ENCODE data around the gene KIF7.
"Not testable (repeated sequence)": the region's sequence is repeated elsewhere in the genome, so short reads cannot be mapped to it uniquely, and the experiment has no call there.

KIF7 gene

GRCh38 chr15:89621547-89621946 is 33.7 kb downstream of the KIF7 start:
- in situ Hi-C loops (cut with HindIII; ENCODE audit: low sequenced_read_pairs), result no loop called here

GRCh38 chr15:89616228-89616627 is 39.0 kb downstream of the KIF7 start:
- in situ Hi-C loops (cut with HindIII; ENCODE audit: low sequenced_read_pairs), result no loop called here

GRCh38 chr15:89615135-89615534 is 40.1 kb downstream of the KIF7 start:
- in situ Hi-C loops (cut with HindIII; ENCODE audit: low sequenced_read_pairs), result no loop called here

DNA sequence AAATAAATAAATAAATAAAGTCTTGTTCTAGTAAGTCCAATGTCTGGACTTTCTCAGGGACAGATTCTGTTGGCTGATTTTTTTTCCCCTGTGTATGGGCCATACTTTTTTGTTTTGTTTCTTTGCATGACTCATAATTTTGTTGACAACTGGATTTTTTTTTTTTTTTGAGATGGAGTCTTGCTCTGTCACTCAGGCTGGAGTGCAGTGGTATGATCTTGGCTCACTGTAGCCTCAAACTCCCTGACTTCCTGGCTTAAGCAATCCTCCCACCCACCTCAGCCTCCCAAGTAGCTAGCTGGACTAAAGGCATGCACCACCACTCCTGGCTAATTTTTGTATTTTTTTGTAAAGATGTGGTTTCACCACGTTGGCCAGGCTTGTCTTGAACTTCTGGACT is 41.1 kb downstream of the KIF7 start:
- in situ Hi-C loops (cut with HindIII; ENCODE audit: low sequenced_read_pairs), result no loop called here

GRCh38 chr15:89613031-89613430 is 42.2 kb downstream of the KIF7 start:
- in situ Hi-C loops (cut with HindIII; ENCODE audit: low sequenced_read_pairs), result no loop called here

DNA sequence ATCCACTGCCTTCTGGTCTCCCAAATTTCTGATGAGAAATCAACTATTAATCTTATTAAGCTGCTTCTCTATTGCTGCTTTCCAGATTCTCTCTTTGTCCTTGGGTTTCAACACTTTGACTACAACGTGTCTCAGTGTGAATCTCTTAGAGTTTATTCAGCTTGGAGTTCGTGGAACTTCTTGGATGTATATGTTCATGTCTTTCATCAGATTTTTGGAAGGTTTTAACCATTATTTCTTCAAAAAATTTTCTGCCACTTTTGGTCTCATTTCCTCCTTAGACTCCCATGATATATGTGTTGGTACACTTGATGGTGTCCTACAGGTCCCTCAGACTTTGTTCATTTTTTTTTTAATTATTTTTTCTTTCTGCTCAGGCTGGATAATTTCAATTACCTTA is 44.0 kb downstream of the KIF7 start:
- in situ Hi-C loops (cut with HindIII; ENCODE audit: low sequenced_read_pairs), result no loop called here

DNA sequence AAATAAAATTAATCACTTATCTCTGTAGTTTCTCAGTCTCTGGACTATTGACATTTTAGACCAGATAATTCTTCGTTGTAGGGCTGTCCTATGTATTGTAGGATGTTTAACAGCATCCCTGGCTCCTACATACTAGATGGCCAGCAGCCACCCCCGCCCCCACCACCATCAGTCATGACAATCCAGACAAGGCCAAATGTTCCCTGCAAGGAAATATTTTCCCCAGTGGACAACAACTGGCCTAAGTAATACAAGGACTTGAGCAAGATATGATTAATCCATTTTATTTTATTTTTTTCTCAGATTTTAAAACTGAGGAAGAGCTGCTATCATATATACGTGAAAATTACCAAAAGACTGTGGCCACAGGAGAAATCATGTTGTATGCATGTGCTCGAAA is 56.2 kb downstream of the KIF7 start:
- in situ Hi-C loops (cut with HindIII; ENCODE audit: low sequenced_read_pairs), result no loop called here

GRCh38 chr15:89593018-89593417 is 62.2 kb downstream of the KIF7 start:
- in situ Hi-C loops (cut with HindIII; ENCODE audit: low sequenced_read_pairs), result no loop called here

GRCh38 chr15:89591834-89592233 is 63.4 kb downstream of the KIF7 start:
- in situ Hi-C loops (cut with HindIII; ENCODE audit: low sequenced_read_pairs), result no loop called here

DNA sequence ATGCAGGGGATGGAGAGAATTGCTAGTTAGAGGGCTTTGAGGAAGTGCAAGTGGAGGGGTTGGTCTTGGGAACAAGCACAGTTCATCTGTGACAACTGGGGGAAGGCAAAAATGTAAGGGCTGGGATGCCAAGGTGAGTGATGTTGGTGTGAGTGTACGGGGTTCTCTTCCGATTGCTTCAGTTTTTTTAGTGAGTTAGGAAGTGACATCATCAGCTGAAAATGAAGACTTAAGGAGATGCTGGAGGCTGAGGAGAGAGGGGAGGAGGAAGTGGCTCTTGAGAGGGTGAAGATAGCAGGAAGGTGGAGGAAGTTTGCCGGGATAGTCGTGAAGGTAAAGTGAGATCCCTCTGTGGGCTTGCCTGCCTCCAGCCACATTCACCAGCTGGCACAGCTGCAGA is 67.3 kb downstream of the KIF7 start:
- in situ Hi-C loops (cut with HindIII; ENCODE audit: low sequenced_read_pairs), result no loop called here

DNA sequence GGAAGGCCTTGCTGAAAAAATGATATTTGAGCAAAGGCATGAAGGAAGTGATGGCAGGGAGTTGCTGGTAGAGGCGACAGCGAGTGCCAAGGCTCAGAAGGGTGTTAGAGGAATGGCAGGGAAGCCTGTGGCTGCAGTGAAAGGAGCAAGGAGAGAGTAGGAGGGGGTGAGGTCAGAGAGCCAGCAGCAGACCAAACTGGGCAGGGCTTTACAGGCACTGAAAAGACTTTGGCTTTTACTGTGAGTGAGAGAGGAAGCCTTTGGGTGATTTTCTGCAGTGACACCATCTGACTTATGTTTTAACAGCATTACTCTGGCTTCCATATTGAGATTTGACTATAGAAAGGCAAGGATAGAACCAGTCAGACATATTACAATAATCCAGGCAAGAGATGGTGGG is 68.6 kb downstream of the KIF7 start:
- in situ Hi-C loops (cut with HindIII; ENCODE audit: low sequenced_read_pairs), result no loop called here

DNA sequence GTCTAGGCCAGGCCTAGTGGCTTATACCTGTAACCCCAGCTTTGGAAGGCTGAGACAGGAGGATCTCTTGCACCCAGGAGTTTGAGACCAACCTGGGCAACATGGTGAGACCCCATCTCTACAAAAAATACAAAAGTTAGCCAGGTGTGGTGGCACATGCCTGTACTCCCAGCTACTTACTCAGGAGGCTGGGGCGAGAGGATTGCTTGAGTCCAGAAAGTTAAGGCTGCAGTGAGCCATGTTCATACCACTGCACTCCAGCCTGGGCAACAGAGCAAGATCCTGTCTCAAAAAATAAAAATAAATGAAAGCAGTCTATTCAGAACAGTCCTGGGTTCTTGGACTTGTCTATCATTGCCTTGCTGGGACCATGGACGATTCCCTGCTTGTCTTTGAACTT is 74.5 kb downstream of the KIF7 start:
- in situ Hi-C loops (cut with HindIII; ENCODE audit: low sequenced_read_pairs), result not testable (repeated sequence)

DNA sequence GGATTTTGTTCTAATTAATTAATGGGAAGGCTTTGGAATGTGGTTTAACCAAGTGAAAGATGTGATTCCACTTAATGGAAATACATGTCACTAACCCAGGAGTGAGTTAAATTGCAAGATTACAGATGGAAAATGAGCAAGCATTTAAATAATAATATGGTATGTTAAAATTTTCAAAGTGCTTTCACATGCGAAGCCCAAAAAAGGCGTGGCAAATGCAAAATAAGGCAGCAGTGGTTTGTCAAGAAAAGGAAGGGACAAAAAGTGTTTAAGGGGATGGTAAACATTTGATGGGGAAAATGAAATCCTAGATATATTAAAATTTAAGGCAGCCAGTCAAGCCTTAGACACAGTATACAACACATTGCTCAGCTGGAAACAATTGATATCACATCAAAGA is 77.1 kb downstream of the KIF7 start:
- in situ Hi-C loops (cut with HindIII; ENCODE audit: low sequenced_read_pairs), result no loop called here

Data from DLD1 (cell line).